ENCODE data around the gene TRPV5.
A peak's percentile ranks its signal among the peaks of the same experiment; 100 is the strongest.

TRPV5 gene

DNA sequence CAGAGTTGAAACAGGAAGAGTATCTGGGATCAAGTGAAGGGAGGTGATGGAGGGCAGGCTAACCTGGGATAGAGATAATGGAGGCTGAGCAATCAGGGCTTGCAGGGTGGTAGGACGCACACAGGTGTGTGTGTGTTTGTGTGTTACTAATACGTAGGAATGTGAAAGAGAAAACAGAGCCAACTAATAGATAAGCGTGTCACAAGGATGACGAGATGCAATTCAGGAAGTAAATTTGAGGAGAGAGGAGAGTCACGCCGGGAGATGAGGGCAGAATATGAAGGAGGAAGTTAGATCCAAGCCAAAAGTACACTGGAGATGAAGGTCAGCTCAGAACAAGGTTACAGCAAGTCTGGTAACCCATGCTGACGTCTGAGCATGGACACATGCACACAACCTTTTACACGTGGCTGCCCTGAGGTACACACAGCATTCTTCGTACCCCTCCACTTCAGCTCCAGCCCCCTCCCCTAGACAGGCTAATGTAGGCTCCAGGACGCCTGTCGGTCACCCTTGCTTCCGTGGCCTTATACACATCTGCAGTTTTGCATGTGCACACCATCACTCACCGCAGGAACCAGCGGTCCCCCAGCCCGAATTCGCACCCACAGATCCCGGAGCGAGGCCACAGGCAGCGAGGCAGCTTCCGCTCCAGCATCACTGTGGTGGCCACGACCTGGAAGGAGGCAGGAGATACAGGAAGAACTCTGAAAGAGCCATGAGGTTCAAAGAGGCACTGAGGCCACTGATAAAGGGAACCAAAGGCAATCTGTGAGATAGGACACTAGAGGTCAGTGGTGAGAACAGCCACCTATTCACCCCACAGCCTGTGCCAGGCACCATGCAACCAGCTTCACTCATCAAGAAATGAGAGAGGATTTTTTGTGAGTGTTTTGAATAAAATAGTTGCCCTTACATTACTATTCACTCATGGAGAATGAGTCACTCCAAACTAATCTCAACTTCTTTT, 24.3 kb downstream of the TRPV5 start:
- peak; percentile 3 for DNase-seq (ENCODE audit: low read depth)

DNA sequence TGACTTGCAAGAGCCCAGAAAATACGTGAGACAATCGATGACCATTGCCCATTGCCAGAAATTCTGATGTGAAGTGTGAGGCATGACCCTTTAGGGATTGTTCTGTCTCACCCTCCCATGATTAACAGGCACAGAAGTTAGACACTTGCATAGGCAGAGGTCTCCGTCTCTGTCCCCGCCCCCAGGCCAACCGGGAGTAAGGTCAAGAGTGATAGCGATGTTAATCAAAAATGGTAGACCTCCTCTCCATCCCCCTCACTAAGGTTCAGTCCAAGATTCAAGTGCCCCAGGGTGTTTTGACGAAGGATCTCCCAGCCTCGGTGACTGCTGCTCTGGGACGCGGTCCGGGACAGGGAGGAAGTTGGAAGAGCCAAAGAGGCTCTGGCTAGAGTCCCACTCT, 25.3 kb downstream of the TRPV5 start:
- DNase-seq (ENCODE audit: low read depth): no peak

DNA sequence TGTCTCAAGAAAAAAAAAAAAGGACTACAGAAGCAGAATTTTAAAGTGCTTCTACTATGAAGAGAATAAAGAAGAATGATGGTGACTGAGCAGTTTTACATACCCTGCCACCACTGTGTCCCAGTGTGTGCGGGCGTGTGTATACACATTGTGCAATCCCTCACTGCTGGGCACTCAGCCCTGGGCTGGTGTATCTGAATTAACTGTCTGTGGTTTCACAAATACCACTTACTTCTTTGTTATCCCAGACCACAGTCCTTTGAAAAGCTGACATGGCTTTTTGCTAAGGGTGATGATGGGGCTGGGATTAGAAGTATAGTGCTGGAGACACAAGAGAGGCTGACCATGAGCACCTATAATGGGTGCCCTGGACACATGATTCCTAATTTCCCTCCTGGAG, 26.9 kb downstream of the TRPV5 start:
- no peak for DNase-seq (ENCODE audit: low read depth)

DNA sequence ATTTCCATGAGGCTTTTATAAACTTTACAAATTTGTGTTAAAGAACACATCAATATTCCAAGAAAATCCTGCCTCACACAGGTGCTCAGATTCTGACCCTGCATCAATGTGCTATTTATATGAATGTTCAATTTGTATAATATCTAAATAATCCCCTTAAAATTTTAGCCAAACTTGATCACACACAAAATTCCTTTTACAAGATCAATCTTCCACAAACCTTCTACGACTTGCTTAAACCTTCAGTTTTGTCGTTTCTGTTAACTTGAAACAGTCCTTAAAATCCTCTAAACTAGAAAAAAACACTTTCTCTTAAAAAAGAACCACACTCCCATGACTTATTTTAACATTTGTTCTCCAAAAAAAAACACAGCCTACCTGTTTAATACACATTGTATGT, 27.8 kb downstream of the TRPV5 start:
- DNase-seq (ENCODE audit: low read depth): no peak

DNA sequence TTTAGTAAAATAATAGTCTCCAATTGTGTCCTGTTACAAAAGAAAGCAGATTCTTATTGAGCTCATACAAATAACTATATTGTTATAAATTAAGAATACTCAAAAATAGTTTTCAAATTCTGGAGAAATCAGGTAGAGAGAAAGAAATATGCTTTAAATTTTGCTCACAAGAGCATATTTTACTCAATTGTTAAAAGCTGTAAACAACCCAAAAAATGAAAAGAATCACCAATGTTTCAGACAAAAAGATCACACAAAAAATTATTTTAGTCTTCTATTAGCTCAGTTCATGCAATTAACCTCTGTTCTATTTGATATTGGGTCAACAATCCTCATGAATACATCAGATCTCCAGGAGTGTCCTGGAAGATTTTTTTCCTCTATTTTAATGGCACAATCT, 29.4 kb downstream of the TRPV5 start:
- no peak for DNase-seq (ENCODE audit: low read depth)

DNA sequence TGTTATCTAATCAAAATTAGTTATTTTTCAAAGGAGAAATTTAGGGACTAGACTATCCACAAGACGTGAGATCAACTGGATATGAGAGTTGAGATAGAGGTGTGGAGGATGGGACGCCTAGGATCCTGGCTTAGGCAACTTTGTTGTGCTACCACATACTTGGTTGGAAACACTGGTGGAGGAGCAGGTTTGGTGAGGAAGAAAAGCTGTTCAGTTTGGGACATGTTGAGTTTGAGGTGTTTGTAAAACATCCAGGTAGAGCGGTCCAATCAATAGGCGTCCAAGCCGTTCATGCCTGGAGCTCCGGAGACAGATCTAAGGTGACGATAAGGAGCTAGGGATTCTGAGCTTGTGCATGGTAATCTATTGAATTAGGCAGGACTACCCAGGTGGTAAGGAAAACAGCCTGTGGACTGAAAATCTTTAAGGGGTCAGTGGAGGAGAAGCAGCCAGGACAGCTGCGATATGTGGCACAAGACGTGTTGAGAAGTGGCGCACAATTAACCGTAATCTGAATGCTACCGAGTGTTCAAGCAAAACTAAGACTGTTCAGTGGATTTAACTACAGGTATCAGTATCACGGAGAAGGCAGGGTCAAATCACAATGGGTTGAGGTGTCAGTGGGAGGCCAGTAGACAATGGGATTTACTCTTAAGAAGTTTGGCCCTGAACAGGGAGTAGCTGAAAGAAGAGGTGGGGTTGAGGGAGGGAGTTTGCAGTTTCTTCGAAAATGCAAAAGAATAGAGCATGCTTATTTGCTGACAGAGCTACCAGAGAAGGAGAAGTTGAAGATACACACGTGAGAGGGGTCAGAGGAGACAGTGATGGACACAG, 31.9 kb downstream of the TRPV5 start:
- no peak for DNase-seq (ENCODE audit: low read depth)

DNA sequence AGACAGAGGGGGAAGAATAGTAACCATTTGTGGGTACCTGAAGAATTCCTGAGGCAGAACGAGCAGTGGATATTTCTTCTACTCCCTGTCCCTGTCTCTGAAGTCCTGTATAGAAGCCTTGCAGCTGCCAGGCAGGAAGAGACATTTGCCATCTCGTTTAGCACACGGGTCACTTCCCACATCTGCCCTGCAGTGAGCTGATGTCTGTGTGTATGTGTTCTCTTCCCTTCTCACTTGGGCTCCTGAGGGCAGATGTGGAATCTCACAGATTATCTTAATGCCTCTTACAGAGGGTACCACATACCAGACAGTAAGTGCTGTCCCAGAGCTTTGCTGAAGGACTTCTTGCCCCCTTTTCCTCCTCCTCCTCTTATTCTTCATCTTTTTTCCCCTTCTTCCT, 33.9 kb downstream of the TRPV5 start:
- no peak for DNase-seq (ENCODE audit: low read depth)

DNA sequence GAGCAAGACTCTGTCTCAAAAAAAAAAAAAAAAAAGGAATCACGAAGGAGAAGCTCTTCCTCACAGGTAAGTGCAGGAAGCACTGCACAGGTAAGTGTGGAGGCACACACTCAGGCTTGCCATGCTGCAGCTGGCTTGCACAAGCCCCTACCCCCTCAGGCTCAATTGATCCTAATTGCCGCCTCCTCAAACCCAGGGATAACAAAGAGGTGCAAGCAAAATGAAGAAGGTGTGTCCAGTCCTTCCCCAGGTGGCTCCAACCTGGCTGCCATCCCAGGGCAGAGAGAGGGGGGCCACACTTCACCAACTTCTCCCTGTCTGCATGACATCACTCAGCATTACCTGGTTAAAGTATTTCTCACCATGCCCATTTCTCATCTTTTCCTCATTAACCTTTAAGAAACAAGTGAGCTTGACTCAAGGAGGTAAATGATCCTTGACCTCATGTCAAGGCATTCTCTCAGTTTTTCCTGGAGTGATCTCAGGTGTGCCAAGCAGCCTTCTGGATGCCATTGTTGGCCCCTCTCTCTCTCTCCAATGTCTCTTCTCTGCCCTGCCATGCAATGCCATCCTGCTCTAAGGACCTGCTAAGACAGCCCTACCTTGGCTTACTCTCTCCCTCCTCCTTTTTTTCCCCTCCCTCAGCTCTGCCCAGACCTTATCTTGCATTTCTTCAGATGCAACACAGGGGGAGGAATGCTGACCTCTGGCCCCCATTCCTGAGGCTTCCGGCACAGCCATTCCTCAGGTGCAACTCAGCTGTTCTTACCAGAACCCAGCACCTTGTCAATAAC, 35.0 kb downstream of the TRPV5 start:
- no peak for DNase-seq (ENCODE audit: low read depth)

DNA sequence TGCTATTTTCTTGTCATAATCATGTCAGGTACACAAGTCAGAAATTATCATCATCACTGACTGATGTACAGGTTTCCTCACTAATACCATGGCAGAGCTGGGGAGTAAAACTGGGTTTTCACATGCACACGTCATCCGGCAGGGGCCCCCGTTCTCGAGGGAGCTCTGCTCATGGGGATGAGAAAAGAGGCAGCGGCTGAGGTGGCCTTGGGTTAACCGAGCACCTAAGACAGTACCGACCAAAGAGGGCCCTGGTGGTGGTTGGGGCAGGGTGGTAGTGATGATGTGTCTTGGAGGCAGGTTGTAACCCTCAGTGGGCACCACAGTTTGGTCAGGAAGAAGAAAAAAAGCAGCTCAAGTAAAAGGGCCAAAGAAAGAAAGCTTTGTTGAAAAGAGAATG, 35.9 kb downstream of the TRPV5 start:
- DNase-seq (ENCODE audit: low read depth): no peak

DNA sequence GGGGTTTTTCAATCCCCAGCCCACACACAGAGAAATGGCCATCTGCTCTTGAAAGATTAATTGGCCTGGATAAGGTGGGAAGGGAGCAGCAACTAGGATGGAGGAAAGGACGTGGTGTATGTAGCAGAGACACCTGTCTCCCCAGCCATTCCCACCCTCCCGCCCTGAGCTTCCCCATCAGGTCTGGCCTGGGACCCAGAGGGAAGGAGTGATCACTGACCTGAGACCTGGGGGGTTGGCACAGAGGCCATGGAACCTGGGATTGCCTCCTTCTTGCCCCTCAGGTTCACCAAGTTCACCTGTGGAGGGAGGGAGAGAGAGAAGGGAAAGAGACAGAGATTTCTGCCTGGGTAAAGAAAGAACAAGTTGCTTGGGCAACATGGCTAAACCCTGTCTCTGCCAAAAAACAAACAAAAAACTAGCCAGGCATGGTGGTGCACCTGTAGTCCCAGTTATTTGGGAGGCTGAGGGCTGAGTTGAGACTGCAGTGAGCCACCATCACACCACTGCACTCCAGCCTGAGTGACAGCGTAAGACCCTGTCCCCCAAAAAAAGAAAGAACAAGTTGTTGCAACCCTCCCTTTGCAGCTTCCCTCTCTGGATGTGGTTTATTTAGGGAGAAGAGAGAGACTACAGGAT, 36.7 kb downstream of the TRPV5 start:
- DNase-seq (ENCODE audit: low read depth): no peak

DNA sequence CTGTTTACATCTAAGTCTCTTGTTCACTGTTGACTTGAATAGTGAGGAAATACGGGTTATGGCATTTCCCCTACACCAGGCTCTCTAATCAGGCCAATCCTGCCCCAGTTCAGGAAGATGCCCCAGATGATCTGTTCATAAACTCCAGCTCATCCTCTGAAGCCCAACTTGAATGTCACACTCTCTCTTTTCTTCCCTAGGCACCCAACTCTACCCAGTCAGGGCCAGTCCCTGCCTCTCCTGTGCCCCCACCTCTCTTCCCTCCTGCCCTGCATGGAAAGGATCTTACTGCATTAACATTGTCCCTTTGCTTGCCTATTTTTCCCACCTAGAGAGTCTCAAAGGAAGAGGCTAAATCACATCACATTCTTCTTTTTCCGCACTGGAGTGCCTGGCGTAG, 37.4 kb downstream of the TRPV5 start:
- no peak for DNase-seq (ENCODE audit: low read depth)

DNA sequence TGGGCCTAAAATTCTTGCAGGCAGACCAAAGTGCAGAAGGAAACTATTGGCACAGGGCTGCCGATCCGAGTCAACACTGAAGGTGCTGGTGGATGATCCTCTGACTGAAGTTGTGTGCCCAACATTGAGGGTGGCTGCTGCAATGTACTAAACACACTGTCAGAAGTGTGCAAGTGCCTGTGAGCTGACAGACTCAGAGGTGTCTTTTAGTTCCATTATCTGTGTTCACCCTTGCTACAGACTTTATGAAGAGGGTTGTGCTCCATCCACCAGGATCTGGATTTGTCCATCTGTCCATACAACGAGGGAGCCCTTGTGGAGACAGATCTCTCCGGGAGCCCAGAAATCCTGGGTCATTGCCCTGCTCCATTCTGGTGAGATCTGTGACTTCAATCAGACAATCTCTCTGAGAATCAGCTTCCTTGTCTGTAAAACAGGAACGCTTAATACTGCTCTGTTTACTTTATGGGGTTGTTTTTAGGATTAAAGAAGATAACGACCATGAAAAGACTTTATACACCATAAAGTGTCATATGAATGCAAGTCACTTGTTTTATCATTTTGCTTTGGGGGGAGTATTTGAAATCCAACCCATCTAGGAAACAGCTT, 38.5 kb downstream of the TRPV5 start:
- no peak for DNase-seq (ENCODE audit: low read depth)

DNA sequence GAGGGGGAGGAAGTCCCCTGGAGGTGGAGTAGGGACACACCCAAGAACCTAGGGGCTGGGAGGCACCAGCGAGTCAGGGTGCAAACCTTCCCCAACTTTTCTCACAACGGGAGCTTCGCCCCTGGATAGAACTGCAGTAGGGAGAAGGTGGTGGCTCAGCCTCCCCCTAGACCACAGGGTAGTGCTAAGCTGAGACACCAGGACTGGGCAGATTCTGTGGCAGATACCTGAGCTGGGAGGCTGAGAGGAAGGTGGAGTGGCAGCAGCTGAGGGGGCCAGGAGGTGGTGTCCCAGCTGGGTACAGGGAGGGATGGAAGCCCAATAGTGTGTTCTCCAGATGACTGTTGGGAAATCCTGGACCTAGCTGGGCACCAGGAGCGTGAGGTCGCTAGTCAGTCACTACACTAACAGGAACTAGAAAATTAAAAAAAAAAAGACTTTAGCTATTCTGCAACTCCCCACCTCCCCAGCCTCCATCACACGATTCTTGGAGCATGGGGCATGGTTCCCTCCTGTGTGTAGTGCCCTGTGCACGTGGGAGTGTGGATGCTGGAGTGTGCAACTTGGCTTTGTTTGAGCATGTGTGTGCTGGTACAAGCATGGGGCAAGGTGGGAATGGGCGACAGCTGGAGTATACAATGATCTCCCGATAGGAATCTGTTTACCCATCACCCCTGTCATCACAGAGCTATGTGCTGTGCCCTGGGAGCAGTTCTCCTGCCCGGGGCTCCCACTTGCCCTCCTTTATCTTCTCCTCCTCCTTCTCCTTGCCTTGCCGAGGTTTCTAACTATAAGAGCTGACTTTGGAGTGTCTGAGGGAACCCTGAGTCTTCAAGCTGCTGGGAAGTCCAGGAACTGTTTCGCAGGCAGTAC, 39.2 kb downstream of the TRPV5 start:
- DNase-seq (ENCODE audit: low read depth): no peak

DNA sequence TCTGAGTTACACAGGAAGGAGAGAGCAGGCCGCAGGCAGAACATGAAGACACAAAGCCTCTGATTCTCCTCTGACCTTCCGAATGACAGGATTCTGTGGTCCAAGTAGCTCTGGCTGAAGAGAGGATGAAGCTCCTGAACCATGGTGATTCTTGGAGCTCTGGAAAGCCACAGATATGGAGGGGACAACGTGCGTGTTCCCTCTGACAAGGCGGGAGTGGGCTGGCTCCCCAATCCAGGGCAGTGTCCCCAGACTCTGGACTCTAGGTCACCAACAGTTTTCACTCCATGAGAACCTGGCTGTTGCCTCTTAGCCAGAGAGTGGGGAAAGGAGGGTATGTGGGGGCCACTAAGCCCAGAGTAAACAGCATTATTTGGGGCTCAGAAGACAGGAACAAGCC, 40.6 kb downstream of the TRPV5 start:
- DNase-seq (ENCODE audit: low read depth): no peak

DNA sequence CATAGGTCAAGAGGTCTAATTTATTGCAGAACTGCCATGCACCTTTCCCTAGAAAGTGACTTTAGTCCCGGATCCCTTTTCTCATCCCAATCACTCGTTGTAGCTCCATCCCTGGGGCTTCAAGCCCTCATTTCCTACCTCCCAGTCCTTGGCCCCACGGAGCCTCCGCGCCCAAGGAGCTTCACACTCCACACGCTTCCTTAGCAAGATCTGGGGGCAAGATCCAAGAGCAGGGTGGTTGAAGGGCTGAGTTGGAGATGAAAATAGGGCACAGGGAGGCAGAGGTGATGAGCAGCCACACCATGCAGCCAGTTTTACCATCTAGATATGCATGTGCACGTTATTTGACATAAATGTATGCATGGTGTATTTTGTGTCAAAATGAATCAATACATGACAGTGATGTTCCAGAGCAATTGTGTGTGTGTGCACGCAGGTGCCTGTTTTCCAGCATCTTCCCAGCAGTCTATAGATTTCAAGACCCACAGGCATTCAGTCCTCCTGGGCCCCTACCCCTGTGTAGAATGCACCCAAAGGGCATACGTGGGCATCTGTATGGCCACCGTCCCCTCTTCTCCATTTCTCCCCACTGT, 42.0 kb downstream of the TRPV5 start:
- no peak for DNase-seq (ENCODE audit: low read depth)

DNA sequence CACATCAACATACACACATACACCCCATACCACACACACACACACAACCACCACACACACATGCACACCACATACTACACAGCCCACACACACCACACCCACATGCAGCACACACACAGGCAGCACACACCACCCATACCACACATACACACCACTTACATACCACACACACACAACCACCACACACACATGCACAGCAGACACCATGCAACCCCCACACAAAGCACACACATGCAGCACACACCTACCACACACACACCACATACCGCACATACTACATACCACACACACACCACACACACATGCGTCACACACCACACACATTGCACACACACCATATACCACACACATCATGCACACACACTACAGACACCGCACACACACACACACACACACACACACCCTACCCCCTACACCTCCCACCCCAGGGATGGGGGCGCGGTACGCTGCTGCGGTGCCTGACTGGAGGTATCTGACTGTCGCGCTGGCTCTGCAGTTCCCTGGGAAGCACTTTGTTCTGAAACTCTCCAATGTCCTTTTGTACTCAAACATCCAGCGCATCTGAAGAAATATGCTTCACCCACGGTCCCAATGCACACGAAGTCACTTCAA, 42.6 kb downstream of the TRPV5 start:
- DNase-seq (ENCODE audit: low read depth): no peak

DNA sequence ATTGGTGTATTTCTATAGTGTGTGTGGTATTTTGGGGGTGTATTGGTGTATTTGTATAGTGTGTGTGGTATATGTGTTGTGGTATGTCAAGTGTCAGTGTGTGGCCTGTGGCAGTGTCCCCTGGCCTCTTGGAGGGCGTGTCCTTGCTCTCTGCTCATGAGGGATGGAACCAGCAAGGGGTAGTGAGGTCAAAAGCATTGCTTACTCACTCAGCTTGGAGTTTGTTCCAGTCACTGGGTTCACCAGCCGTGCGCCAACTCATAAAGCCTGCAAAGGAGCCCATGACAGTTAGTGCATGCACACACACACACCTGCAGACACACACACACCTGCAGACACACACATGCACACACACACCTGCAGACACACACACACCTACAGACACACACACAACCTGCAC, 43.7 kb downstream of the TRPV5 start:
- no peak for DNase-seq (ENCODE audit: low read depth)

DNA sequence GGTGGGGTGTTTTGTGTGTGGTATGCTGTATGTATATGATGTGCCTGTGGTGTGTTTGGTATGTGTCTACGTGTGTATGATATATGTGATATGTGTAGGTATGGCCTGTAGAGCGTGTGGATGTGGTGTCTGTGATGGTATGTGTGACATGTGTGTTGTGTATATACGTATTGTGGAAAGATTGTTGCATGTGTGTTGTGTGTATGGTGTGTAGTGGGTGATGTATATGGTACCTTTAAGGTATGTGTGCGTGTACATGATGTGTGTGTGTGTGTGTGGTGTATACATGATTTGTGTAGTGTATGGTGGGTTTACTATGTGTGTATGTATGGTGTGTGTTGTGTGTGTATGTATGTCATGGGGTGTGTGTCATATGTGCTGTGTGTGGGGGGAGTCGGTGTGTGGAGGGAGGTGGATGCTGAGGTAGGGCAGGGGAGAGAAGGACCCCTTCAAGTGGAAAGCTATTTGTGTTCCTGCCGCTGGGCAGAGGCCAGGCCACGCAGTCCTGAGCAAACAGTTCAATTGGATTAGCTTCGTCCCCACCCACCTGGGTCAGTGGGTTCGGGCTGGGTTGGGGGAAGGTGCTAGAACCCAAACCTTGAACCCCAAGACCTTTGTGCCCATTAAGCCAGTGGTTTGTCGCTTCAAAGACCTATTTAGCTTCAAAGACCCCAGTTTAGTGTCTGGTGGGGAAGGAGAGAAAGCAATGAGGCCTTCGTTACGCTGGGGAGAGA, 46.1 kb downstream of the TRPV5 start:
- DNase-seq (ENCODE audit: low read depth): no peak

DNA sequence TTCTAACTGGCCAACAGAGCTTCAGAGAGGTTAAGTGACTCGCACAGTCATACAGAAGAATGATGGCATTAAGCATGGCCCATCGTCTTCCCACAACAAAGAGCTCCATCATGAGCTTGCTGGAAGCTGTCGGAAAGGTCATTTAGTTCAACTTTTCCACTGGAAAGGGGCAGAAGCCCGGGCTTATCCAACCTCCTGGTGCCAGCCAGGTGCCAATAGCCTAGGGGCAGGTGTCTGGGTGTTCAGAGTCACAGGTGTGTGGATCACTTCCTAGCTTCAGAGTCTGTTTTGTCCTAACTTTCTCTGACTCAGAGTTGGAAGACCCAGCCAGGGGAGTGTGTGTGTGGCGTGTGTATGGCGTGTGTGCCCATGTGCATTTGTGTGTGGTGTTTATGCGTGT, 46.7 kb downstream of the TRPV5 start:
- no peak for DNase-seq (ENCODE audit: low read depth)
